Loucy (cell line): Measurements from ENCODE around the gene BCAT1.

Experiments
- H2AFZ ChIP-seq: fragments of 200-600 bp; sonication (generic); 2 replicates; pipeline ENCODE4 v1.6.0; 2016; ENCODE audit warnings: antibody characterized with exemption, mild to moderate bottlenecking, low read length, moderate library complexity
- H3F3A ChIP-seq: fragments of 200-600 bp; 2 replicates; pipeline ENCODE4 v1.6.0; 2016; ENCODE audit warnings: antibody characterized with exemption, low read depth, mild to moderate bottlenecking
- H3K27me3 ChIP-seq: fragments of 200-600 bp; sonication (generic); 2 replicates; pipeline ENCODE4 v1.6.1; 2014; ENCODE audit warnings: low read length, mild to moderate bottlenecking; ENCODE audit not compliant: insufficient read depth, poor library complexity, severe bottlenecking
- H3K36me3 ChIP-seq: fragments of 200-600 bp; sonication (generic); 2 replicates; pipeline ENCODE4 v1.6.1; 2016; ENCODE audit warnings: low read length; ENCODE audit not compliant: insufficient read depth
- H3K4me1 ChIP-seq: fragments of 200-600 bp; sonication (generic); 2 replicates; pipeline ENCODE4 v1.5.1; 2014; ENCODE audit warnings: low read length, mild to moderate bottlenecking; ENCODE audit not compliant: insufficient read depth, poor library complexity, severe bottlenecking
- H3K4me2 ChIP-seq: fragments of 200-600 bp; sonication (generic); 2 replicates; pipeline ENCODE4 v1.6.0; 2014; ENCODE audit warnings: antibody characterized with exemption, low read length, low read depth, mild to moderate bottlenecking; ENCODE audit not compliant: poor library complexity, severe bottlenecking
- H3K4me3 ChIP-seq: fragments of 200-600 bp; sonication (generic); 2 replicates; pipeline ENCODE4 v1.5.1; 2014; ENCODE audit warnings: low read length, mild to moderate bottlenecking, mixed read lengths; ENCODE audit not compliant: poor library complexity, severe bottlenecking
- H3K79me2 ChIP-seq: fragments of 200-600 bp; sonication (generic); 2 replicates; pipeline ENCODE4 v1.6.1; 2014; ENCODE audit warnings: low read length; ENCODE audit not compliant: insufficient read depth
- H3K9ac ChIP-seq: fragments of 200-600 bp; sonication (generic); 2 replicates; pipeline ENCODE4 v1.6.0; 2014; ENCODE audit warnings: mild to moderate bottlenecking, low read depth, low read length, moderate library complexity; ENCODE audit not compliant: poor library complexity, severe bottlenecking
- H3K9me2 ChIP-seq: fragments of 200-600 bp; sonication (generic); replicated peaks from 2 replicates; pipeline ENCODE4 v1.6.1; 2016; ENCODE audit warnings: low read depth, low read length, mixed read lengths
- H3K9me3 ChIP-seq: fragments of 200-600 bp; sonication (generic); 2 replicates; pipeline ENCODE4 v1.6.1; 2014; ENCODE audit warnings: mild to moderate bottlenecking, antibody characterized with exemption, low read length, low read depth; ENCODE audit not compliant: insufficient read depth
- H4K20me1 ChIP-seq: fragments of 200-600 bp; sonication (generic); 2 replicates; pipeline ENCODE4 v1.6.0; 2014; ENCODE audit warnings: antibody characterized with exemption, low read length, mild to moderate bottlenecking; ENCODE audit not compliant: insufficient read depth, poor library complexity, severe bottlenecking
- CTCF ChIP-seq: fragments of 200-600 bp; sonication (generic); conservative IDR thresholded peaks from 2 replicates; pipeline ENCODE4 v1.5.1; 2014; ENCODE audit warnings: mild to moderate bottlenecking, antibody characterized with exemption, low read length
- EZH2phosphoT487 ChIP-seq: fragments of 200-600 bp; IDR thresholded peaks from 2 replicates; pipeline ENCODE4 v1.6.1; 2018; ENCODE audit warnings: antibody characterized with exemption, mild to moderate bottlenecking, moderate library complexity, borderline replicate concordance

The BCAT1 gene

GRCh38 chr12:24780697-24781368 is 168.1 kb downstream of the BCAT1 start:
- Histone ChIP-seq H3K36me3 (no peaks in the 10 kb centered on the region), H2AFZ (no peak overlapping the region), H3K9me2 (no peaks in the 10 kb centered on the region), H3K4me2 (no peak overlapping the region), H3K9me3 (no peaks in the 10 kb centered on the region), H3K27me3 (no peaks in the 10 kb centered on the region), H3K9ac (no peak overlapping the region), H3K4me1 (peaks cover 12% of the 10 kb centered on the region), H4K20me1 (no peaks in the 10 kb centered on the region), H3K79me2 (no peaks in the 10 kb centered on the region), H3K4me3 (no peak overlapping the region), H3F3A (no peaks in the 10 kb centered on the region)
- TF ChIP-seq EZH2phosphoT487 = no peak
- TF ChIP-seq CTCF = peak; percentile 66

GRCh38 chr12:24778486-24779304 is 170.2 kb downstream of the BCAT1 start:
- TF ChIP-seq CTCF (peak; percentile 69), EZH2phosphoT487 (no peak)
- Histone ChIP-seq H2AFZ (no peak overlapping the region), H3K4me3 (no peak overlapping the region), H3K9me3 (no peaks in the 10 kb centered on the region), H4K20me1 (no peaks in the 10 kb centered on the region), H3K27me3 (no peaks in the 10 kb centered on the region), H3K9me2 (no peaks in the 10 kb centered on the region), H3K9ac (no peak overlapping the region), H3K36me3 (no peaks in the 10 kb centered on the region), H3K4me1 (peaks cover 12% of the 10 kb centered on the region), H3K4me2 (no peak overlapping the region), H3K79me2 (no peaks in the 10 kb centered on the region), H3F3A (no peaks in the 10 kb centered on the region)

- no peaks in the 10 kb centered on the region for H3F3A ChIP-seq
- H3K9me2 ChIP-seq = no peaks in the 10 kb centered on the region
- TF ChIP-seq CTCF (no peak), EZH2phosphoT487 (no peak)
- no peak overlapping the region for H3K4me2 ChIP-seq
- no peaks in the 10 kb centered on the region for H3K79me2 ChIP-seq
- no peaks in the 10 kb centered on the region for H3K27me3 ChIP-seq
- H3K9me3 ChIP-seq = no peaks in the 10 kb centered on the region
- H3K4me1 ChIP-seq = peaks cover 10% of the 10 kb centered on the region
- no peak overlapping the region for H3K9ac ChIP-seq
- H3K4me3 ChIP-seq = no peak overlapping the region
- H3K36me3 ChIP-seq = no peaks in the 10 kb centered on the region
- no peaks in the 10 kb centered on the region for H4K20me1 ChIP-seq
- H2AFZ ChIP-seq = no peak overlapping the region
Measured at GRCh38 chr12:24777359-24777758, 171.5 kb downstream of the BCAT1 start.
